Prostate gland (tissue), 2 donors: ENCODE measurements around the gene SSU72. TPM values are rescaled to one million over a fixed set of nuclear protein-coding genes. Genes with fewer than 3 reads are reported as not detected.

Experiments
- DNase-seq: peaks from one replicate; pipeline ENCODE4 v3.0.0-alpha.2; 2019; ENCODE audit warnings: low spot score
- H3K27ac ChIP-seq, 2 donors: fragments of 200-600 bp; sonication (generic); 2 replicates each; pipeline ENCODE4 v1.5.1; 2017 to 2019
- H3K27me3 ChIP-seq: fragments of 200-600 bp; sonication (generic); replicated peaks from 2 replicates; pipeline ENCODE4 v1.5.1; 2019; ENCODE audit not compliant: insufficient read depth
- H3K36me3 ChIP-seq, 2 donors: fragments of 200-600 bp; sonication (generic); 1 replicate in 1 of 2; 2 replicates in 1 of 2; pipeline versions ENCODE4 v1.5.1 to v1.8.1; 2017 to 2019
- H3K4me1 ChIP-seq: fragments of 200-600 bp; sonication (generic); replicated peaks from 2 replicates; pipeline ENCODE4 v1.5.1; 2019
- H3K4me3 ChIP-seq, 2 donors: fragments of 200-600 bp; sonication (generic); 2 replicates each; pipeline ENCODE4 v1.5.1; 2017 to 2019
- H3K9me3 ChIP-seq: fragments of 200-600 bp; sonication (generic); 2 replicates; pipeline ENCODE4 v1.5.1; 2017
- CTCF ChIP-seq, 4 experiments: fragments of 200-600 bp in 2 of 4; fragments of 450-650 bp in 2 of 4; sonication (generic) in 2 of 4; IDR thresholded peaks; 1 replicate in 3 of 4; 2 replicates in 1 of 4; pipeline ENCODE4 v1.5.1; 2016 to 2019; ENCODE audit warnings: antibody characterized with exemption in 4 of 4, mild to moderate bottlenecking in 2 of 4, moderate library complexity in 2 of 4
- POLR2A ChIP-seq: fragments of 450-650 bp; IDR thresholded peaks from one replicate; pipeline ENCODE4 v1.6.1; 2016; ENCODE audit warnings: antibody characterized with exemption, mild to moderate bottlenecking
- POLR2AphosphoS5 ChIP-seq: sonication (generic); formaldehyde crosslinking; IDR thresholded peaks from one replicate; pipeline ENCODE4 v1.6.1; 2017; ENCODE audit warnings: antibody characterized with exemption
- WGBS: methylation state at CpG from one replicate; pipeline ENCODE4 v1.1.5; 2018; 5-methylcytosine and 5-hydroxymethylcytosine counted together
- intact Hi-C: fragments of 100-400 bp; cut with DNase I; formaldehyde crosslinking; loops from one replicate; pipeline ENCODE4 v1.14.2; 2022
- total RNA-seq, 2 donors: library from RNA; depleted of rRNA; stranded (reverse); fragments of >200 nt; gene quantifications; one replicate each; pipeline ENCODE4 v1.1.0, GENCODE V29; 2016

SSU72 gene
- total RNA-seq: 100 to 1,000 TPM; 173 to 203 TPM

GRCh38 chr1:1574721-1575537 is at the start of gene SSU72:
Gene SSU72, minus strand, starts transcription at chr1:1574863. Its CDS starts 306 bp downstream, at chr1:1574557.
- peak; percentile 89 for DNase-seq
- peak in 1 of 4 experiments; percentile 22 for TF ChIP-seq CTCF (IDR thresholded peaks at IDR 0.05)
- TF ChIP-seq POLR2A: peak; percentile 60
- TF ChIP-seq POLR2AphosphoS5: peak; percentile 91
- peak within 1 kb of the TSS; percentile 97 to 98 for H3K27ac ChIP-seq
- no peaks in the 10 kb centered on the region for H3K27me3 ChIP-seq
- under 1% methylated on average over 46 of the region's 87 CpGs for WGBS
- intact Hi-C loops: loop anchor here (2.0 kb wide), 1 partner anchor 40 kb away; the partner anchor contains the start of gene MIB2
- no peaks in the 10 kb centered on the region for H3K36me3 ChIP-seq
- H3K9me3 ChIP-seq: no peaks in the 10 kb centered on the region
- peaks cover 5% of the 10 kb centered on the region for H3K4me1 ChIP-seq
- H3K4me3 ChIP-seq: peak within 1 kb of the TSS; percentile 99 to 100

GRCh38 chr1:1623631-1624442 is 49.2 kb upstream of the SSU72 start:
- 92% methylated on average over 39 of the region's 51 CpGs for WGBS
- Histone ChIP-seq H3K4me3 (no peak overlapping the region), H3K4me1 (no peaks in the 10 kb centered on the region), H3K9me3 (no peaks in the 10 kb centered on the region), H3K27me3 (no peaks in the 10 kb centered on the region), H3K36me3 (no peaks in the 10 kb centered on the region), H3K27ac (no peak overlapping the region)
- intact Hi-C loops: loop anchor here (10.0 kb wide), 1 partner anchor 51 kb away; no protein-coding TSS in a partner anchor
- DNase-seq: no peak
- TF ChIP-seq POLR2AphosphoS5 (no peak), CTCF (IDR thresholded peaks at IDR 0.05) (no peak), POLR2A (no peak)

GRCh38 chr1:1623181-1623630 is 48.5 kb upstream of the SSU72 start:
- no peaks in the 10 kb centered on the region for H3K27me3 ChIP-seq
- intact Hi-C loops: loop anchor here (10.0 kb wide), 1 partner anchor 52 kb away; no protein-coding TSS in a partner anchor
- no peaks in the 10 kb centered on the region for H3K9me3 ChIP-seq
- 94% methylated on average over 11 of the region's 33 CpGs for WGBS
- DNase-seq: no peak
- no peak overlapping the region for H3K27ac ChIP-seq
- H3K36me3 ChIP-seq: no peaks in the 10 kb centered on the region
- no peaks in the 10 kb centered on the region for H3K4me1 ChIP-seq
- TF ChIP-seq POLR2AphosphoS5: no peak
- TF ChIP-seq POLR2A: no peak
- no peak for TF ChIP-seq CTCF (IDR thresholded peaks at IDR 0.05)
- no peak overlapping the region for H3K4me3 ChIP-seq

GRCh38 chr1:1622788-1623094 is 48.1 kb upstream of the SSU72 start:
- no peaks in the 10 kb centered on the region for H3K9me3 ChIP-seq
- no peaks in the 10 kb centered on the region for H3K4me1 ChIP-seq
- no peak for DNase-seq
- no peak overlapping the region for H3K27ac ChIP-seq
- H3K27me3 ChIP-seq: no peaks in the 10 kb centered on the region
- intact Hi-C loops: loop anchor here (10.0 kb wide), 1 partner anchor 52 kb away; no protein-coding TSS in a partner anchor
- 90% methylated on average over 17 of the region's 17 CpGs for WGBS
- no peak for TF ChIP-seq CTCF (IDR thresholded peaks at IDR 0.05)
- no peak for TF ChIP-seq POLR2A
- TF ChIP-seq POLR2AphosphoS5: no peak
- no peak overlapping the region for H3K4me3 ChIP-seq
- H3K36me3 ChIP-seq: no peaks in the 10 kb centered on the region
